ENCODE data around the gene ANGPTL5. TPM values are rescaled to one million over a fixed set of nuclear protein-coding genes. Genes with fewer than 3 reads are reported as not detected.
A peak's percentile ranks its signal among the peaks of the same experiment; 100 is the strongest.
"Not testable (repeated sequence)": the region's sequence is repeated elsewhere in the genome, so short reads cannot be mapped to it uniquely, and the experiment has no call there.

Gene ANGPTL5
- not detected in 2 replicates for total RNA-seq

GRCh38 chr11:101916422-101916821 lies at the start of gene ANGPTL5:
Gene ANGPTL5 (minus strand): TSS chr11:101916522. CDS start chr11:101907909, 8,613 bp downstream.
- DNase-seq (ENCODE audit: low read depth in 2 of 2), result no peak

DNA sequence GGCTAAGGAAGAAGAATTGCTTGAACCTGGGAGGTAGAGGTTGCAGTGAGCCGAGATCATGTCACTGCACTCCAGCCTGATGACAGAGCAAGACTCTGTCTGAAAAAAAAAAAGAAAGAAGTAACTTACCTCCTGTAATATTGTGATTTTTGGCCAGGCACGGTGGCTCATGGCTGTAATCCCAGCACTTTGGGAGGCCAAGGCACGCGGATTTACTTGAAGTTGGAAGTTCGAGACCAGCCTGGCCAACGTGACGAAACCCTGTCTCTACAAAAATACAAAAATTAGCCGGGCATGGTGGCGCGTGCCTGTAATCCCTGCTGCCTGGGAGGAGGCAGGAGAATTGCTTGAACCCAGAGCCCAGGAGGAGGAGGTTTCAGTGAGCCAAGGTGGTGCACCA lies 47.9 kb upstream of the ANGPTL5 start:
- not testable (repeated sequence) for DNase-seq (ENCODE audit: low read depth in 2 of 2)

DNA sequence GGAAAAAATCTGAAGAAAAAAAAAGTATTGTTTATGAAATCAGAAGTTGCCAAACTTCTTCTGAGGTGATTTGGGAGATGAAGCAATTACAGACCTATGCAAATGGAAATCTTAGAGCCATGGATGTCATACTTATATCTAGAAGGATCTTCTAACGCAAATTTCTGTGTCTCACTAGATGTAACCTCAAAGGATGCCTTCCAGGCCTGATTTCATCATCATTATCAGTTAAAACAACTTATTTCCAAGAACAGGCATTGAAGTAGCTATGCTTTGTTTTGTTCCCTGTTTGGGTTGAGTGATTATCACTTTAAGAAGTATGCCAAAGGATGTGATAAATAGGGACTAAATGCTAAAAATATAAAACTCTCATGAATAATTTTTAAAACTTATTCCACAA lies 43.9 kb upstream of the ANGPTL5 start:
- no peak for DNase-seq (ENCODE audit: low read depth in 2 of 2)

DNA sequence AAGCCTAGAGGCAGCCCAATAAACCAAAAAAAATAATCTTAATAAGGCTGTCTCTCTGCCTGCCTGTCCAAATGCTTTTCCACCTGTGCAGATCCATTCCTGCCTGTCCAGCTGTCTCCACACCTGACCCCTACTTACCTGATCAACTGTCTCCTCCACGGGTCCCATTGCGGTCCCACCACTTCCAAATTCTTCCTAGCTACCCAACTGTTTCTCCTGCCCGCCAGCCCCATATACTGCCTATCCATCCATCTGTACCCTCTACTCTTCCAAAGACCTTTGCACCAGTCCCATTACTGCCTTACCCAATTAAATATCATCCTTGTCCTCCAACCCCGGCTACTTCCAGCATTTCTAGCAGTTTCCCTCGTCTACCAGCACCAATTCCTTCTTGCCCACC lies 39.4 kb upstream of the ANGPTL5 start:
- DNase-seq (ENCODE audit: low read depth in 2 of 2), result no peak

DNA sequence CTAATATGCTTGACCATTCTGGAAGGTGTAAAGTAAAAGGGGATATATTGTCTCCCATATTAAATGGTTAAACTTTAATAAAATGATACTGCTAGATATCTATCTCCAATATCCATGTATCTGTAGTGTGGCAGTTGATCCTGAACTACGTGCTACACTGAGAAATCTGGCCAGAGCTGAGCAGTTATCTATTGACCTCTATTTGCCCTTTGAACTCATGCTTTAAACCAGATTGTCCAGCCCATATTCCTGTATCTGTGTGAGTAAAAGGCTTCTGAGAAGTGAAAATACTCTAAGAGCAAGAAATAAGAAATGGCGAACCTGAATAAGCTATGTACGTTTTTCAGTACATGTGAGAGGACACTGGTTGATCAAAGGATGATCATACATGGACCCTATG lies 39.0 kb upstream of the ANGPTL5 start:
- no peak for DNase-seq (ENCODE audit: low read depth in 2 of 2)

DNA sequence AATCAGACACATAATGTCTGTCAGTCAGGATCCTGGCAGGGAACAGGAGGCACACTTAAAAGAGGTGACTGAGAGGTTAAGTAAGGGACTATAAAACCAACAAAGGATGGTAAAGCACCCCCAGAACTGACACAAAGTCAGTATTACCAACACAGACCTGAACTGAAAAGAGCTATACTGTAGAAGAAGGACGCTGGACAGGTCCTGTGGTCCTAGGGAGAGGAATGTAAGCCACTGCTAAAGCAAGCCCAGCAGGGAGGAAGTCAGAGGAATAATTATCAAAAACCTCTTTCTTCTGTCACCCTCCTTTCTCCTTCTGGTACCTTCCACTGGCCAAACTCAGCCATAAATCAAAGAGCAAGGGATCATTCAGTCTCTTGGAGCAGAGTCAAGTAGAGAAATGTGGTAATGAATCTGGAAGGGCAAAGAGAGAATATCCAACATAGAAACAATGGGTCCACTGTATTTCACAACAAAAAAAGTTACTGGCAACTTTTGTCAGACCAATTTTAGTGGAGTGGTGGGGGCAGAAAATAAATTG lies 33.4 kb upstream of the ANGPTL5 start:
- DNase-seq (ENCODE audit: low read depth in 2 of 2), result no peak

- no peak for DNase-seq (ENCODE audit: low read depth in 2 of 2)
Measured at GRCh38 chr11:101945448-101945847, 29.1 kb upstream of the ANGPTL5 start.

GRCh38 chr11:101944923-101945322 lies 28.6 kb upstream of the ANGPTL5 start:
- DNase-seq (ENCODE audit: low read depth in 2 of 2), result no peak

GRCh38 chr11:101940901-101941520 lies 24.7 kb upstream of the ANGPTL5 start:
- no peak for DNase-seq (ENCODE audit: low read depth in 2 of 2)

DNA sequence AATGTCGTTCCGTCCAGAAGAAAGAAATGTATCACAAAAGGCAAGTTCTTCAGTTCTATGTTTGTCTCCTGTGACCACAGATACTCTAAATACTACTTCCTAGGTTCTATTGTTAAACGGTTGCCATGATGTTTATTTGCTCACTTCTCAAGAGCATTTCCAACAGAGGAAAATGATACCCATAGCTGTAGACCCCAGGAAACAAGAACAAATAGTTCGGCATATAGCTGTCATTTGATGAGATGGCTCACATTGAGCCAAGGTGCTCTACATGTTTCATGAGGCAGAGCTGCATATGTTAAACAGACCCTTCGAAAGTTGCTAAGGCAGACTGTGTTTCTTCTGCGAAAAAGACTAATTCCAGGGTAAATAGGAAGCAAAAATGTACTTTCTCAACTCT lies 15.4 kb upstream of the ANGPTL5 start:
- DNase-seq (ENCODE audit: low read depth in 2 of 2), result no peak

- no peak for DNase-seq (ENCODE audit: low read depth in 2 of 2)
Measured at GRCh38 chr11:101929294-101929915, 13.1 kb upstream of the ANGPTL5 start.

DNA sequence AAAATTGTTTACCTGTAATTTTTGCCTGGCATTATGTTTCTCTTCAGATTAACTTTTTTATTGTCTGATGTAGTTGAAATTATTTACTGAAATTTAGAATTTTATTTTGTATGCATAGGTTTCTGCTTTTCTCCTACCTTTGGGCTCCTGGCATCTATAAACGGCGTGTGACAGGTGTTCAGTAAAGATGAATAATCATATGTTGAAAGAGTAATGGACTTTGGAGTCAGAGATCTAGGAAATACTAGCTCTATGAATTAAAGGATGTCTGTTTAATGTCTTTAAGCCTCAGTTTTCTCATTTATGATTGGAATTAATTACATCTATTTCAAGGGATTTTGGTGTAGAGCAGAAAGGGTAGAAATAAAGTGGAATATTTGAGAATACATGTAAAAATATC lies 7.2 kb upstream of the ANGPTL5 start:
- no peak for DNase-seq (ENCODE audit: low read depth in 2 of 2)

GRCh38 chr11:101920992-101921391 lies 4.7 kb upstream of the ANGPTL5 start:
- DNase-seq (ENCODE audit: low read depth in 2 of 2), result no peak

DNA sequence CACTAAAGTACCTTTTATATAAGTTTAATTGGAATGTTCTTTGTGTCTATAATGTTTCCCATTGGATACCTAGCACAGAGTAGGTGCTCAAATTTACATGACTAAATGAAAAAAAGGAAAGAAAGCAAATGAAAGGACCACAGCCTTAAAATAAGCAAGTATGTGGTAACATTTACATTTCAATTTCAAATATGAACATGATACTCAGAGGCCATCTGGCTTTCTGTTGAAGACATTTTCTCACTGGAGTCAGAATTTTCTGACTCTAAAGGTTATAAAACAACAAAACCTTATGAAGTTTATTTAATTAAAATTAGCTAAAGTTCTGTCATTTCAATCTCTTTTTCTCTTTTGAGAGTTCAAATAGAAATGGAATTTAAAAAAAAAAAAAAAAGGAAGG lies 904 bp upstream of the ANGPTL5 start:
- no peak for DNase-seq (ENCODE audit: low read depth in 2 of 2)

DNA sequence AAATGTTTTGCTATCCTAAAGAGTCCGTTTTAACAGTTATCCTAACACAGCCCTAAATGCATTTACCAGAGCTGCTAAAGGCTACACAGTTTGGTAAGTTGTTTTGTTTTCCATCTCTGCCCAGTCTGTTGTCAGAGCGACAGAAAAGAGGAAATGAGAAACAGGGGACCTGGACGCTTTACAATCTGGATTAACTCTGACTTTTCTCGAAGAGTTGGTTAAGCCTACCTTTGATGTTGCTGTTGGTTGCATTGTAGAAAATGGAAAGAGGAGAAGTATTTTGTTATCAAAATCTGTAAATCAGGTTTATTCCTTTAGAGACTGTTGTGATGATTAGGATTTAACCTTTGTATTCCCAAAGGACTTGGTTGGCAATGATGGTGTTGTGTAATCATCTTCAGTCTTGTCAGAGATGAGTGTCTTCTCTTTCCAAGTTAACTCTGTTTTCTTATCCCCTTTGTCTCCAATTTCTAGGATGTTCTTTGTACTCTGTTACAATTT lies 481 bp downstream of the ANGPTL5 start:
- DNase-seq (ENCODE audit: low read depth in 2 of 2), result peak; percentile 20 to 80

GRCh38 chr11:101914738-101915426 lies 1.4 kb downstream of the ANGPTL5 start, which contains the start of gene CEP126:
Gene CEP126 (plus strand): TSS chr11:101915010. CDS start chr11:101915285, 275 bp downstream.
- peak; percentile 80 to 98 for DNase-seq (ENCODE audit: low read depth in 2 of 2)

GRCh38 chr11:101914341-101914737 lies 2.0 kb downstream of the ANGPTL5 start:
- DNase-seq (ENCODE audit: low read depth in 2 of 2), result no peak

DNA sequence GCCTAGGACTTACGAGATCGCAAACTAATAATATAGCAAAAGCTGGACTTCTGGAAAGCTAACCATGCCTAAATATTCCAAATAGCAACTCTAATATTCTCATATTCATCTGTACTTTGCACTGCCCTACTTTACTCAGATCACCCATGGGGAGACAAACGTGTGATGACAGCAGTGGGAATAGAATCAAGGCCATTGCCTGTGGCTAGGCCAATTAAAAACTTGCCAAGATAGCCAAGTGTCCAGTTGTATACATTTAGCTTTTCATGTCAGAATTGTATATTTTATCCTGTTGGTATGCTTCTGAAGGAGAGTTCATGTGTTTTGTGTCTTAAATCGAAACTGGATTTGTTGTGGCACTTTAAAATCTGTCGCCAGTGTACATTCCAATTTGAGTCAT lies 2.7 kb downstream of the ANGPTL5 start:
- DNase-seq (ENCODE audit: low read depth in 2 of 2), result no peak

DNA sequence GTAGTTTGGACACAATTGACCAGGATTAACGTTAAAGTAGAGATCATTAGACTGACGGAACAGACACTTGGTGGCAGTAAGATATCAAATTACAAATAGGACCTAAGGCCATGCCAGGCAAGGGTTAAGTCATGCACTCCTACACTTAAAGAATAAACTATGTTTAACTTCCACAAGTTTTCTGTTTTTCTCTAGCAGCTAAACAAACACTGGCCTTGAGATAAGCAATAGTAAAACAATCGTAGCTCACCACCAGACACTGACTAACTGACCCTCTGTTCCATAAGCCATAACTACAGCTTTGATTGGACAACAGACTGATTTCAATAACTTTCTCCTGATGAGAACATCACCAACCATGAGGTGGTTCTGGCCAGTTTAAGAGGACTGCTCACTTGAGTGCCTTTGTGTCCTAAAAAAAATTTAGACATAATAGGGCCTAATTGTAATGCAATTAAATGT lies 3.5 kb downstream of the ANGPTL5 start:
- peak; percentile 7 to 95 for DNase-seq (ENCODE audit: low read depth in 2 of 2)

DNA sequence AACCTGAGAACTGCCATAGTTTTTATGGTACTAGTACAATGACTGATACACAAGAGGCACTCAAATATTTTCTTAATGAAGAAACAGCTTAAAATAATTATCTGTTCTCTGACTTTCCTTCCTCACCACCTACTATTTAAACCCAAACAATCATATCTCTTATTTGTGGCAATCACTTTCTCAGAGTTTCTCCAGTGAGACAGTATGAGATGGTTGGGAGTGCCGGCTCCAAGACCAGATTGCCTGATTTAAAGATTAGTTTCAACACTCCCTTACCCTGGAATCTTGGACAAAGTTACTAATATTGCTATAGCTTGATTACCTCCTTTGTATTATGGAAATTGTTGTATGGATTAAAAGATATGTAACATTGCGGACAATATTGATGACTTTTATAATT lies 7.2 kb downstream of the ANGPTL5 start:
- no peak for DNase-seq (ENCODE audit: low read depth in 2 of 2)

DNA sequence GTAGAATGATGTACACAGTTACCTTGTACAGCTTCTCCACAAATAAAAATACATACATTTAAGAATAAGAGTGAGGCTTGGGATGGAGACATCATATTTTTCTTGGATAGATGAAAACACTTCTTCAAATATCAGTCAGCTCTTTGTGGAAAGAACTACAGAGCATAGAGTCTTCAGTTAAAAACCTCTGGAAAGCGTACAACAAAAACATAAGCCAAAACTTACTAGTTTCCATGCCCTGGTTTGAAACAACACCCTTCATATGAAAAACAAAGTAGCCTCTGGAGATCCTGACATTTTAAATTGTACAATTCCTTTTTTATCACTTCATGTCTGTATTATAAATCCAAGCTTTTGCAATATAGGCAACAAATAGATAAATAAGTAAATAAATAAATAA lies 8.5 kb downstream of the ANGPTL5 start:
- no peak for DNase-seq (ENCODE audit: low read depth in 2 of 2)

GRCh38 chr11:101894505-101894904 lies 21.8 kb downstream of the ANGPTL5 start:
- DNase-seq (ENCODE audit: low read depth in 2 of 2), result no peak
